GM23338 (cell line): ENCODE measurements around the gene RBM38. TPM values are rescaled to one million over a fixed set of nuclear protein-coding genes. Genes with fewer than 3 reads are reported as not detected.

ENCODE experiments used
- ATAC-seq: fragments of 200-7000 bp; cut with Tn5 transposase; 3 replicates; pipeline ENCODE4 v1.9.1; 2020
- DNase-seq: peaks from one replicate; pipeline ENCODE4 v3.0.0-alpha.2; 2015; ENCODE audit warnings: low spot score
- H2AFZ ChIP-seq: fragments of 200-600 bp; sonication (generic); 2 replicates; pipeline ENCODE4 v1.8.0; 2016; ENCODE audit warnings: antibody characterized with exemption, mild to moderate bottlenecking, moderate library complexity
- H3F3A ChIP-seq: fragments of 200-600 bp; sonication (generic); replicated peaks from 2 replicates; pipeline ENCODE4 v1.8.0; 2017; ENCODE audit warnings: antibody characterized with exemption, mixed run types, low read depth
- H3K27ac ChIP-seq: fragments of 200-600 bp; sonication (generic); 2 replicates; pipeline ENCODE4 v1.6.1; 2016; ENCODE audit warnings: low read depth
- H3K27me3 ChIP-seq: fragments of 200-600 bp; sonication (generic); 2 replicates; pipeline ENCODE4 v1.8.0; 2016; ENCODE audit warnings: mild to moderate bottlenecking, mixed run types, moderate library complexity; ENCODE audit not compliant: insufficient read depth
- H3K36me3 ChIP-seq: fragments of 200-600 bp; sonication (generic); 2 replicates; pipeline ENCODE4 v1.8.0; 2016; ENCODE audit warnings: mild to moderate bottlenecking; ENCODE audit not compliant: insufficient read depth
- H3K4me1 ChIP-seq: fragments of 200-600 bp; sonication (generic); 2 replicates; pipeline ENCODE4 v1.8.0; 2016; ENCODE audit warnings: mild to moderate bottlenecking, moderate library complexity; ENCODE audit not compliant: insufficient read depth
- H3K4me2 ChIP-seq: fragments of 200-600 bp; sonication (generic); 2 replicates; pipeline ENCODE4 v1.7.1; 2017; ENCODE audit warnings: mixed run types
- H3K4me3 ChIP-seq: fragments of 200-600 bp; sonication (generic); 2 replicates; pipeline ENCODE4 v1.6.1; 2016; ENCODE audit warnings: mixed run types
- H3K79me2 ChIP-seq: fragments of 200-600 bp; sonication (generic); replicated peaks from 2 replicates; pipeline ENCODE4 v1.8.0; 2017; ENCODE audit warnings: mild to moderate bottlenecking; ENCODE audit not compliant: insufficient read depth
- H3K9me2 ChIP-seq: fragments of 200-600 bp; sonication (generic); 2 replicates; pipeline ENCODE4 v1.8.0; 2017; ENCODE audit not compliant: insufficient read depth
- H4K20me1 ChIP-seq: fragments of 200-600 bp; sonication (generic); replicated peaks from 2 replicates; pipeline ENCODE4 v1.8.0; 2017; ENCODE audit warnings: mild to moderate bottlenecking; ENCODE audit not compliant: insufficient read depth
- H3K27ac Mint-ChIP-seq: 2 replicates; pipeline ENCODE4 v1.8.0; 2020; ENCODE audit warnings: inconsistent platforms, mild to moderate bottlenecking, moderate library complexity, mixed read lengths
- H3K27me3 Mint-ChIP-seq: 3 replicates; pipeline ENCODE4 v1.8.0; 2022; ENCODE audit warnings: low read depth, mild to moderate bottlenecking, moderate library complexity, mixed read lengths, inconsistent platforms; ENCODE audit not compliant: insufficient read depth, poor library complexity
- H3K36me3 Mint-ChIP-seq: 3 replicates; pipeline ENCODE4 v1.8.0; 2021; ENCODE audit warnings: low read depth, mild to moderate bottlenecking, inconsistent platforms, moderate library complexity, mixed read lengths
- H3K4me1 Mint-ChIP-seq: 3 replicates; pipeline ENCODE4 v1.8.0; 2020; ENCODE audit warnings: mild to moderate bottlenecking, inconsistent platforms, mixed read lengths
- H3K4me3 Mint-ChIP-seq: 3 replicates; pipeline ENCODE4 v1.8.0; 2021; ENCODE audit warnings: moderate library complexity, mild to moderate bottlenecking, inconsistent platforms, mixed read lengths
- H3K9me3 Mint-ChIP-seq: 3 replicates; pipeline ENCODE4 v1.8.0; 2020; ENCODE audit warnings: moderate library complexity, mild to moderate bottlenecking, inconsistent platforms, mixed read lengths
- CREB1 ChIP-seq: fragments of 250-450 bp; sonication (Bioruptor Pico); IDR thresholded peaks from 2 replicates; pipeline ENCODE4 v1.5.0; 2020; ENCODE audit warnings: low read depth, mild to moderate bottlenecking, moderate library complexity
- ETS1 ChIP-seq: IDR thresholded peaks from 2 replicates; pipeline ENCODE4 v1.6.1; 2016; ENCODE audit warnings: antibody characterized with exemption
- EZH2 ChIP-seq: fragments of 200-600 bp; sonication (generic); IDR thresholded peaks from one replicate; pipeline ENCODE4 v1.8.0; 2017; ENCODE audit warnings: antibody characterized with exemption, mild to moderate bottlenecking, low read depth; ENCODE audit not compliant: unreplicated experiment
- EZH2phosphoT487 ChIP-seq: fragments of 200-600 bp; sonication (generic); IDR thresholded peaks from one replicate; pipeline ENCODE4 v1.8.1; 2018; ENCODE audit warnings: antibody characterized with exemption; ENCODE audit not compliant: unreplicated experiment
- JUNB ChIP-seq: IDR thresholded peaks from one replicate; pipeline ENCODE4 v1.6.1; 2016; ENCODE audit warnings: antibody characterized with exemption; ENCODE audit not compliant: unreplicated experiment
- NANOG ChIP-seq: IDR thresholded peaks from 2 replicates; pipeline ENCODE4 v1.6.1; 2016; ENCODE audit warnings: antibody characterized with exemption, borderline replicate concordance
- POLR2AphosphoS5 ChIP-seq: IDR thresholded peaks from 2 replicates; pipeline ENCODE4 v1.6.1; 2016; ENCODE audit warnings: antibody characterized with exemption, low read depth
- REST ChIP-seq: IDR thresholded peaks from one replicate; pipeline ENCODE4 v1.6.1; 2018; ENCODE audit warnings: antibody characterized with exemption; ENCODE audit not compliant: unreplicated experiment
- STAT1 ChIP-seq: IDR thresholded peaks from one replicate; pipeline ENCODE4 v1.6.1; 2016; ENCODE audit warnings: antibody characterized with exemption; ENCODE audit not compliant: unreplicated experiment
- ZNF114 ChIP-seq: fragments of 250-450 bp; sonication (Bioruptor Pico); IDR thresholded peaks from 2 replicates; pipeline ENCODE4 v1.5.0; 2020; ENCODE audit warnings: mild to moderate bottlenecking, moderate library complexity
- ZNF331 ChIP-seq: fragments of 250-450 bp; sonication (Bioruptor Pico); IDR thresholded peaks from 2 replicates; pipeline ENCODE4 v1.5.0; 2020; ENCODE audit warnings: low read depth, mild to moderate bottlenecking, moderate library complexity
- ZNF462 ChIP-seq: fragments of 250-450 bp; sonication (Bioruptor Pico); IDR thresholded peaks from 2 replicates; pipeline ENCODE4 v1.5.0; 2020; ENCODE audit warnings: mild to moderate bottlenecking, moderate library complexity
- polyA plus RNA-seq: library from polyadenylated mRNA; unstranded; fragments of >200 nt; fragmentation: Nextera tagmentation; extraction: Ambion mirVana; gene quantifications from 2 replicates; pipeline ENCODE4 v1.2.1, GENCODE V29; 2016
- total RNA-seq: library from RNA; depleted of rRNA; stranded (reverse); fragments of >200 nt; shearing (Covaris generic); gene quantifications from 2 replicates; pipeline ENCODE4 v1.2.3, GENCODE V29; 2014
- TF ChIP-seq, protein P1 (sequence below), 2 experiments: fragments of 200-600 bp in 1 of 2; sonication (generic) in 1 of 2; conservative IDR thresholded peaks; 2 replicates each; pipeline versions ENCODE4 v1.5.1 to v1.6.1; 2016 to 2017; ENCODE audit warnings: antibody characterized with exemption in 2 of 2, low read depth in 2 of 2, mild to moderate bottlenecking in 2 of 2, moderate library complexity in 1 of 2

RBM38 gene
- total and polyA plus RNA-seq, 2 experiments from 2014 or later = 22.9 to 80.5 TPM

DNA sequence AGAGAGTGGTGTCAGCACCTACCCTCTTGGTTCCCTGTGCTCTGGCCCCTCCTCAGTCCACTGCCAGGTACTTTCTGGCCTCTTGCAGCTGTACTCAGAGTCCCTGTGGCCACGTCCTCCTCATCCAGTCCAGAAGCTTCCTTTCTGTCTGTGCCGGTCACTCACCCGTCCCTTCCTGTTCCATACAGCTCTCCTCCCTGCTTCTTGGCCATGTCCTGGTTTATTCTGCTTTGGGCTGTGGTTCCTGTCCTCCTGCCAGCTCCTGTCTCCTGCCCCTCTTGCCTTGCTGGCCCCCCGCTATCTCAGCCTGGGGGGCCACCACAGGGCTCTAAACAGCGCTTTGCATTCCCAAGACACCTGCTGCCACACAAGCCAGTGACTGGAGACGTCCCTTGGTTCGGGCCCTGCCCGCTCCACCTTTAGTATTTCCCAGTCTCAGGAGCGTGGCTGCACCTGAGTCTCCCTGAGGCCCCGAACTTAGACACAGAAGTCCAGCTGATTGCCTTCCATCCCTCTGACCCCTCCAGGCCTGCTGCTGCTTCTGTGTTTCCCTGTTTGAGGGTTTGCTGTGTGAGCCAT is 15.5 kb upstream of the RBM38 start:
- H3K9me2 ChIP-seq = no peaks in the 10 kb centered on the region
- H3F3A ChIP-seq = no peaks in the 10 kb centered on the region
- H4K20me1 ChIP-seq = peaks cover 15% of the 10 kb centered on the region; the same call in 1 of the 2 replicates
- H3K36me3 Mint-ChIP-seq = peaks cover 87% of the 10 kb centered on the region
- H3K4me2 ChIP-seq = no peak overlapping the region
- TF ChIP-seq ZNF114 (CRISPR knock-in tag) (no peak), EZH2phosphoT487 (no peak), ZNF331 (no peak), STAT1 (no peak), CREB1 (CRISPR knock-in tag) (no peak), JUNB (no peak), ZNF462 (no peak), EZH2 (no peak), NANOG (no peak), REST (no peak), POLR2AphosphoS5 (no peak), ETS1 (no peak)
- TF ChIP-seq, protein P1, sequence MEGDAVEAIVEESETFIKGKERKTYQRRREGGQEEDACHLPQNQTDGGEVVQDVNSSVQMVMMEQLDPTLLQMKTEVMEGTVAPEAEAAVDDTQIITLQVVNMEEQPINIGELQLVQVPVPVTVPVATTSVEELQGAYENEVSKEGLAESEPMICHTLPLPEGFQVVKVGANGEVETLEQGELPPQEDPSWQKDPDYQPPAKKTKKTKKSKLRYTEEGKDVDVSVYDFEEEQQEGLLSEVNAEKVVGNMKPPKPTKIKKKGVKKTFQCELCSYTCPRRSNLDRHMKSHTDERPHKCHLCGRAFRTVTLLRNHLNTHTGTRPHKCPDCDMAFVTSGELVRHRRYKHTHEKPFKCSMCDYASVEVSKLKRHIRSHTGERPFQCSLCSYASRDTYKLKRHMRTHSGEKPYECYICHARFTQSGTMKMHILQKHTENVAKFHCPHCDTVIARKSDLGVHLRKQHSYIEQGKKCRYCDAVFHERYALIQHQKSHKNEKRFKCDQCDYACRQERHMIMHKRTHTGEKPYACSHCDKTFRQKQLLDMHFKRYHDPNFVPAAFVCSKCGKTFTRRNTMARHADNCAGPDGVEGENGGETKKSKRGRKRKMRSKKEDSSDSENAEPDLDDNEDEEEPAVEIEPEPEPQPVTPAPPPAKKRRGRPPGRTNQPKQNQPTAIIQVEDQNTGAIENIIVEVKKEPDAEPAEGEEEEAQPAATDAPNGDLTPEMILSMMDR (conservative IDR thresholded peaks at IDR 0.05; ENCODE audit: low read depth in 2 of 2) = no peak
- H3K27me3 Mint-ChIP-seq = peaks cover 19% of the 10 kb centered on the region
- H3K4me1 Mint-ChIP-seq = peaks cover 21% of the 10 kb centered on the region
- H2AFZ ChIP-seq = no peak overlapping the region
- H3K27me3 ChIP-seq = no peaks in the 10 kb centered on the region
- peaks cover 7% of the 10 kb centered on the region for H3K4me1 ChIP-seq
- no peaks in the 10 kb centered on the region; the same call in 1 of the 2 replicates for H3K79me2 ChIP-seq
- no peak overlapping the region for H3K4me3 ChIP-seq
- no peak for DNase-seq
- ATAC-seq = no peak
- no peak overlapping the region for H3K27ac ChIP-seq
- H3K36me3 ChIP-seq = peaks cover 40% of the 10 kb centered on the region
- H3K27ac Mint-ChIP-seq = peak overlapping the region; percentile 64
- no peaks in the 10 kb centered on the region for H3K9me3 Mint-ChIP-seq
- no peak overlapping the region for H3K4me3 Mint-ChIP-seq
